CD14-positive monocyte (primary cell): ENCODE data around the gene HSP90B1. TPM values are rescaled to one million over a fixed set of nuclear protein-coding genes. Genes with fewer than 3 reads are reported as not detected.

Source experiments
- DNase-seq, 3 donors: peaks; one replicate each; pipeline ENCODE4 v3.0.0-alpha.2; 2011 to 2022
- H2AFZ ChIP-seq: 2 replicates; pipeline ENCODE4 v1.6.0; 2012; ENCODE audit warnings: mild to moderate bottlenecking, low read depth, low read length, inconsistent platforms; ENCODE audit not compliant: insufficient read depth, poor library complexity, severe bottlenecking
- H3K27ac ChIP-seq, 2 donors: 1 replicate in 1 of 2; 2 replicates in 1 of 2; pipeline ENCODE4 v1.5.1; 2012 to 2013; ENCODE audit warnings: low read length in 2 of 2, control low read depth in 1 of 2, inconsistent platforms in 1 of 2, low read depth in 1 of 2, mild to moderate bottlenecking in 1 of 2
- H3K27me3 ChIP-seq, 2 donors: one replicate each; pipeline versions ENCODE4 v1.6.0 to v1.6.1; 2011 to 2013; ENCODE audit warnings: low read length in 2 of 2; ENCODE audit not compliant: control insufficient read depth in 2 of 2, insufficient read depth in 2 of 2
- H3K36me3 ChIP-seq, 2 donors: replicated peaks in 1 of 2; 1 replicate in 1 of 2; 2 replicates in 1 of 2; pipeline versions ENCODE4 v1.5.1 to v1.6.1; 2012 to 2013; ENCODE audit warnings: low read length in 2 of 2, control low read depth in 1 of 2, inconsistent platforms in 1 of 2, mild to moderate bottlenecking in 1 of 2; ENCODE audit not compliant: insufficient read depth in 2 of 2, control insufficient read depth in 1 of 2
- H3K4me1 ChIP-seq, 2 donors: 1 replicate in 1 of 2; 2 replicates in 1 of 2; pipeline versions ENCODE4 v1.5.1 to v1.6.1; 2012 to 2013; ENCODE audit warnings: low read length in 2 of 2, control low read depth in 1 of 2, inconsistent platforms in 1 of 2, mild to moderate bottlenecking in 1 of 2, moderate library complexity in 1 of 2; ENCODE audit not compliant: insufficient read depth in 2 of 2, control insufficient read depth in 1 of 2
- H3K4me2 ChIP-seq: replicated peaks from 2 replicates; pipeline ENCODE3; 2012; ENCODE audit warnings: low read length, moderate library complexity, mild to moderate bottlenecking; ENCODE audit not compliant: poor library complexity, severe bottlenecking; ENCODE audit errors: extremely low read depth
- H3K4me3 ChIP-seq, 3 experiments: fragments of 200-600 bp in 1 of 3; sonication (generic) in 1 of 3; replicated peaks in 1 of 3; 1 replicate in 2 of 3; 2 replicates in 1 of 3; pipeline ENCODE4 v1.5.1; 2011 to 2013; ENCODE audit warnings: low read length in 3 of 3, mild to moderate bottlenecking in 3 of 3, control low read depth in 2 of 3, low read depth in 2 of 3, inconsistent platforms in 1 of 3, moderate library complexity in 1 of 3
- H3K79me2 ChIP-seq: 2 replicates; pipeline ENCODE4 v1.6.0; 2012; ENCODE audit warnings: mild to moderate bottlenecking, control low read depth, inconsistent platforms, low read length, moderate library complexity; ENCODE audit not compliant: insufficient read depth
- H3K9ac ChIP-seq: 2 replicates; pipeline ENCODE4 v1.6.0; 2017; ENCODE audit warnings: low read length, mild to moderate bottlenecking; ENCODE audit not compliant: insufficient read depth, poor library complexity, severe bottlenecking
- H3K9me3 ChIP-seq, 2 donors: replicated peaks in 1 of 2; 1 replicate in 1 of 2; 2 replicates in 1 of 2; pipeline versions ENCODE4 v1.5.1 to v1.6.1; 2012 to 2013; ENCODE audit warnings: low read length in 2 of 2, control low read depth in 1 of 2; ENCODE audit not compliant: control insufficient read depth in 1 of 2, insufficient read depth in 1 of 2
- H4K20me1 ChIP-seq: 2 replicates; pipeline ENCODE4 v1.6.0; 2012; ENCODE audit warnings: mild to moderate bottlenecking, low read length, control low read depth, moderate library complexity; ENCODE audit not compliant: insufficient read depth
- H3K27ac Mint-ChIP-seq, 7 donors: one replicate each; pipeline ENCODE4 v1.8.0; 2020; ENCODE audit warnings: mild to moderate bottlenecking in 7 of 7, mixed read lengths in 7 of 7, moderate library complexity in 6 of 7, inconsistent platforms in 2 of 7
- H3K27me3 Mint-ChIP-seq, 3 donors: one replicate each; pipeline ENCODE4 v1.8.0; 2021 to 2022; ENCODE audit warnings: low read depth in 3 of 3, mild to moderate bottlenecking in 3 of 3, mixed read lengths in 3 of 3, moderate library complexity in 3 of 3, inconsistent platforms in 1 of 3
- H3K36me3 Mint-ChIP-seq, 2 donors: one replicate each; pipeline ENCODE4 v1.8.0; 2020; ENCODE audit warnings: mixed read lengths in 2 of 2, inconsistent platforms in 1 of 2, mild to moderate bottlenecking in 1 of 2
- H3K4me1 Mint-ChIP-seq: one replicate; pipeline ENCODE4 v1.8.0; 2020; ENCODE audit warnings: mild to moderate bottlenecking, mixed read lengths
- H3K4me3 Mint-ChIP-seq, 2 donors: one replicate each; pipeline ENCODE4 v1.8.0; 2020; ENCODE audit warnings: mild to moderate bottlenecking in 2 of 2, mixed read lengths in 2 of 2, moderate library complexity in 1 of 2
- H3K9me3 Mint-ChIP-seq, 7 donors: one replicate each; pipeline ENCODE4 v1.8.0; 2020 to 2022; ENCODE audit warnings: mixed read lengths in 7 of 7, mild to moderate bottlenecking in 6 of 7, moderate library complexity in 6 of 7, inconsistent platforms in 2 of 7
- WGBS: methylation state at CpG from one replicate; pipeline ENCODE4 v1.1.5; 2013; ENCODE audit warnings: missing lambda C conversion rate; ENCODE audit not compliant: insufficient coverage; 5-methylcytosine and 5-hydroxymethylcytosine counted together
- intact Hi-C, 2 donors: fragments of 100-400 bp; cut with micrococcal nuclease; formaldehyde crosslinking; loops; one replicate each; pipeline versions ENCODE4 v1.15.0 to v1.15.1; 2023
- polyA plus RNA-seq, 3 donors: library from polyadenylated mRNA; depleted of rRNA in 1 of 3; unstranded in 2 of 3; stranded (reverse) in 1 of 3; fragments of 300-500 nt in 2 of 3; fragments of >200 nt in 1 of 3; fragmentation: Illumina TruSeq in 2 of 3; gene quantifications; 1 replicate in 2 of 3; 2 replicates in 1 of 3; pipeline ENCODE4 v1.2.3, GENCODE V29; 2012 to 2021
- TF ChIP-seq, protein P1 (sequence below): fragments of 200-600 bp; IDR thresholded peaks from one replicate; pipeline ENCODE4 v1.8.0; 2022; ENCODE audit warnings: antibody characterized with exemption, mild to moderate bottlenecking

Gene HSP90B1
- polyA plus RNA-seq, 3 donors: 97.9 to 177 (median 108) TPM

DNA sequence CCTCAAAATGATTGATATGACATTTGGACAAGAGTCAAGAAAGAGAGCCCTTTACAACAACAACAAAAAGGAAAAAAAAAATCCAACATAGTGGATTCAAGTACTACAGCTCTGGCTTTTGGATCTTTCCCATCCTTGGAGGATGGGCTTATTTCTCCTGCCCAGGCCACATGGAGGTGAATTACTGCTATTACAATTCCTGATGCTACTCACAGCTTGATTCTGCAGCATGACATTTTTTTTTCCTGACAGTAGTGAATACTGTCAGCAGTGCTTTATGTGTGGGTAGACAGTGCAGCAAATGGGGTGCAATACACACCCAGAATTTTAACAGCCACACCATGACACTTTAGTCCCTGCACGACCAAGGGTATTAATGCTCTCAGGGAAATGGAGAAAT lies 42.5 kb upstream of the HSP90B1 start:
- Mint-ChIP-seq H3K36me3 (no peaks in the 10 kb centered on the region), H3K27ac (no peak overlapping the region), H3K4me1 (peaks cover 3% of the 10 kb centered on the region), H3K4me3 (no peak overlapping the region), H3K27me3 (peaks cover 0 to 2% (median 0%) of the 10 kb centered on the region in 3 donors), H3K9me3 (no peaks in the 10 kb centered on the region)
- no peak overlapping the region for H2AFZ ChIP-seq
- H3K36me3 ChIP-seq: no peaks in the 10 kb centered on the region
- H3K27me3 ChIP-seq: no peaks in the 10 kb centered on the region
- H4K20me1 ChIP-seq: no peaks in the 10 kb centered on the region
- DNase-seq: no peak
- TF ChIP-seq, protein P1, sequence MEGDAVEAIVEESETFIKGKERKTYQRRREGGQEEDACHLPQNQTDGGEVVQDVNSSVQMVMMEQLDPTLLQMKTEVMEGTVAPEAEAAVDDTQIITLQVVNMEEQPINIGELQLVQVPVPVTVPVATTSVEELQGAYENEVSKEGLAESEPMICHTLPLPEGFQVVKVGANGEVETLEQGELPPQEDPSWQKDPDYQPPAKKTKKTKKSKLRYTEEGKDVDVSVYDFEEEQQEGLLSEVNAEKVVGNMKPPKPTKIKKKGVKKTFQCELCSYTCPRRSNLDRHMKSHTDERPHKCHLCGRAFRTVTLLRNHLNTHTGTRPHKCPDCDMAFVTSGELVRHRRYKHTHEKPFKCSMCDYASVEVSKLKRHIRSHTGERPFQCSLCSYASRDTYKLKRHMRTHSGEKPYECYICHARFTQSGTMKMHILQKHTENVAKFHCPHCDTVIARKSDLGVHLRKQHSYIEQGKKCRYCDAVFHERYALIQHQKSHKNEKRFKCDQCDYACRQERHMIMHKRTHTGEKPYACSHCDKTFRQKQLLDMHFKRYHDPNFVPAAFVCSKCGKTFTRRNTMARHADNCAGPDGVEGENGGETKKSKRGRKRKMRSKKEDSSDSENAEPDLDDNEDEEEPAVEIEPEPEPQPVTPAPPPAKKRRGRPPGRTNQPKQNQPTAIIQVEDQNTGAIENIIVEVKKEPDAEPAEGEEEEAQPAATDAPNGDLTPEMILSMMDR: no peak
- H3K4me3 ChIP-seq: no peak overlapping the region
- H3K9me3 ChIP-seq: no peaks in the 10 kb centered on the region
- no CpG with 5 or more reads among the region's 1 CpG for WGBS
- no peaks in the 10 kb centered on the region for H3K79me2 ChIP-seq
- intact Hi-C loops: loop anchor here in 1 of 2 donors (10.0 kb wide), 1 partner anchor 217 kb away; no protein-coding TSS in a partner anchor
- H3K4me2 ChIP-seq: no peak overlapping the region
- H3K27ac ChIP-seq: no peak overlapping the region
- no peaks in the 10 kb centered on the region for H3K4me1 ChIP-seq
- no peak overlapping the region for H3K9ac ChIP-seq

DNA sequence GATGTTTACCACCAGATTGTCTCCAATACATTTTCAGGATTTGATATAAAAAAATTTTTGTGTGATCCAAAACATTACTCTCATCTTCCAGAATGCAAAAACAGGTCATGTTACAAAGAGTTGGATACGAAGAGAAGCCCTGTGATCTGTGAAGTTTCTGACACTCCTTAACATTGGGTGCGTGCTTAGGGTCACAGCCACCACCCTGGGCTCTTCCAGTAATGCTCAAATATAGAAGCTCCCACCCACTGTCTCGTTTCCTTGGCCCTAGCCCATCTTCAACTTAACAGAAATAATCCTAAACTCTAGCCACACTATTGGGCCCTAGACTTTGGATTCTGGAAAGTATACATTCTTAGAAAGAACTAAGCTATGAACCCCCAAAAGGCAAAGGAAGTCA lies 32.9 kb upstream of the HSP90B1 start:
- H3K27me3 ChIP-seq: no peaks in the 10 kb centered on the region
- no peak overlapping the region for H3K4me3 Mint-ChIP-seq
- H2AFZ ChIP-seq: no peak overlapping the region
- H3K36me3 Mint-ChIP-seq: no peaks in the 10 kb centered on the region
- DNase-seq: no peak
- no peaks in the 10 kb centered on the region for H3K4me1 ChIP-seq
- H3K4me3 ChIP-seq: no peak overlapping the region
- peaks cover 0 to 4% (median 4%) of the 10 kb centered on the region in 3 donors for H3K27me3 Mint-ChIP-seq
- H3K9me3 ChIP-seq: no peaks in the 10 kb centered on the region
- H4K20me1 ChIP-seq: no peaks in the 10 kb centered on the region
- TF ChIP-seq, protein P1: no peak
- H3K4me2 ChIP-seq: no peak overlapping the region
- H3K36me3 ChIP-seq: no peaks in the 10 kb centered on the region
- H3K9ac ChIP-seq: no peak overlapping the region
- intact Hi-C loops: no loop called here
- no peaks in the 10 kb centered on the region for H3K9me3 Mint-ChIP-seq
- H3K4me1 Mint-ChIP-seq: no peaks in the 10 kb centered on the region
- H3K27ac Mint-ChIP-seq: no peak overlapping the region
- H3K27ac ChIP-seq: no peak overlapping the region
- no peaks in the 10 kb centered on the region for H3K79me2 ChIP-seq
- WGBS: no CpG with 5 or more reads among the region's 3 CpGs
